GM12878 (cell line): ENCODE measurements around the gene MGLL. TPM values are rescaled to one million over a fixed set of nuclear protein-coding genes. Genes with fewer than 3 reads are reported as not detected.

Experiments used
- ATAC-seq: fragments of 200-7000 bp; cut with Tn5 transposase; 3 replicates; pipeline ENCODE4 v1.9.1; 2020; ENCODE audit warnings: mild to moderate bottlenecking, moderate library complexity
- BruUV-seq: library from RNA; stranded (reverse); fragments of 400-500 nt; replicated peaks from 2 replicates; lab custom pipeline; 2021; lab: Mats Ljungman, UMichigan
- CTCF ChIA-PET: fragments of 300-600 bp; sonication (Branson Sonifier 250); formaldehyde crosslinking; extraction: SDS; loops from one replicate; lab custom pipeline; 2021; ENCODE audit warnings: inconsistent platforms; lab: Yijun Ruan, JAX
- POLR2A ChIA-PET: fragments of 350-600 bp; formaldehyde crosslinking; extraction: SDS; loops from one replicate; lab custom pipeline; 2021; ENCODE audit warnings: inconsistent platforms; lab: Charles Lee
- RAD21 ChIA-PET: fragments of 300-600 bp; sonication (Branson Sonifier 250); formaldehyde crosslinking; loops from one replicate; lab custom pipeline; 2023; ENCODE audit warnings: antibody characterized with exemption; ENCODE audit not compliant: unreplicated experiment; lab: Charles Lee
- SMC1A ChIA-PET: fragments of 300-600 bp; sonication (Branson Sonifier 250); formaldehyde crosslinking; loops from one replicate; lab custom pipeline; 2023; ENCODE audit not compliant: unreplicated experiment, uncharacterized antibody; lab: Charles Lee
- DNase-seq: peaks from one replicate; pipeline ENCODE4 v3.0.0-alpha.2; 2011; ENCODE audit warnings: low read depth, low spot score
- FAIRE-seq: peaks from 3 replicates; lab custom pipeline; 2011; peaks lifted over from hg19 to GRCh38; lab: Jason Lieb, UNC
- H2AFZ ChIP-seq: 2 replicates; pipeline ENCODE4 v1.6.0; 2011; ENCODE audit warnings: low read depth, low read length, control low read depth; ENCODE audit not compliant: control insufficient read depth
- H3K27ac ChIP-seq: 2 replicates; pipeline ENCODE4 v1.5.1; 2011; ENCODE audit warnings: control low read depth; ENCODE audit not compliant: control insufficient read depth, insufficient read depth
- H3K27me3 ChIP-seq, 2 experiments: replicated peaks in 1 of 2; 2 replicates each; pipeline versions ENCODE4 v1.6.0 to v1.6.1; 2011; ENCODE audit warnings: low read length in 1 of 2; ENCODE audit not compliant: control insufficient read depth in 2 of 2, insufficient read depth in 2 of 2
- H3K36me3 ChIP-seq, 2 experiments: 2 replicates each; pipeline ENCODE4 v1.5.1; 2011; ENCODE audit warnings: low read length in 1 of 2; ENCODE audit not compliant: control insufficient read depth in 2 of 2, insufficient read depth in 2 of 2
- H3K4me1 ChIP-seq: 2 replicates; pipeline ENCODE4 v1.6.1; 2011; ENCODE audit warnings: mild to moderate bottlenecking, low read length, moderate library complexity, mixed read lengths; ENCODE audit not compliant: control insufficient read depth, insufficient read depth
- H3K4me2 ChIP-seq: 2 replicates; pipeline ENCODE4 v1.6.0; 2011; ENCODE audit warnings: control low read depth; ENCODE audit not compliant: control insufficient read depth, insufficient read depth
- H3K4me3 ChIP-seq: fragments of 200-600 bp; sonication (generic); 2 replicates; pipeline ENCODE4 v1.5.1; 2016
- H3K79me2 ChIP-seq: 2 replicates; pipeline ENCODE4 v1.6.0; 2011; ENCODE audit warnings: low read length; ENCODE audit not compliant: control insufficient read depth, insufficient read depth
- H3K9ac ChIP-seq: 2 replicates; pipeline ENCODE4 v1.8.0; 2011; ENCODE audit warnings: low read length, control low read depth, mixed read lengths; ENCODE audit not compliant: control insufficient read depth, insufficient read depth
- H3K9me3 ChIP-seq: replicated peaks from 3 replicates; pipeline ENCODE4 v1.5.1; 2011; ENCODE audit warnings: mild to moderate bottlenecking, low read length; ENCODE audit not compliant: control insufficient read depth, insufficient read depth
- H4K20me1 ChIP-seq: 2 replicates; pipeline ENCODE4 v1.6.0; 2011; ENCODE audit not compliant: control insufficient read depth, insufficient read depth
- FOS ChIP-seq: IDR thresholded peaks from 3 replicates; pipeline ENCODE4 v1.6.1; 2011; ENCODE audit warnings: borderline replicate concordance; ENCODE audit not compliant: insufficient read length; ENCODE audit errors: extremely low read depth
- FOXK2 ChIP-seq: fragments of 450-650 bp; IDR thresholded peaks from 2 replicates; pipeline ENCODE4 v1.6.1; 2017; ENCODE audit warnings: mild to moderate bottlenecking, moderate library complexity
- GABPA ChIP-seq: IDR thresholded peaks from 2 replicates; pipeline ENCODE4 v1.6.1; 2014; ENCODE audit warnings: antibody characterized with exemption, low read depth, mild to moderate bottlenecking, inconsistent platforms
- HDGF ChIP-seq: fragments of 450-650 bp; IDR thresholded peaks from 2 replicates; pipeline ENCODE4 v1.6.1; 2016; ENCODE audit warnings: antibody characterized with exemption
- LARP7 ChIP-seq: fragments of 450-650 bp; IDR thresholded peaks from 2 replicates; pipeline ENCODE4 v1.6.1; 2017; ENCODE audit warnings: mild to moderate bottlenecking
- MYC ChIP-seq: IDR thresholded peaks from 2 replicates; pipeline ENCODE4 v1.6.1; 2011; ENCODE audit warnings: mild to moderate bottlenecking, low read length, moderate library complexity, inconsistent platforms; ENCODE audit not compliant: insufficient read depth, insufficient replicate concordance, insufficient read length, severe bottlenecking
- NFYB ChIP-seq: IDR thresholded peaks from 2 replicates; pipeline ENCODE4 v1.6.1; 2011; ENCODE audit warnings: low read depth, mild to moderate bottlenecking, low read length, improper control_type of control experiment, moderate library complexity; ENCODE audit not compliant: insufficient read depth
- WRNIP1 ChIP-seq: IDR thresholded peaks from 2 replicates; pipeline ENCODE4 v1.6.1; 2011; ENCODE audit warnings: low read depth, low read length, improper control_type of control experiment, borderline replicate concordance
- ZNF274 ChIP-seq: IDR thresholded peaks from one replicate; pipeline ENCODE4 v1.8.0; 2011; ENCODE audit not compliant: insufficient read length, insufficient read depth
- WGBS: methylation state at CpG from one replicate; pipeline ENCODE4 v1.1.6; 2016; ENCODE audit warnings: low lambda C conversion rate; ENCODE audit not compliant: insufficient replicate concordance, insufficient coverage; ENCODE audit errors: missing lambda C conversion rate; 5-methylcytosine and 5-hydroxymethylcytosine counted together
- in situ Hi-C: fragments of 300-500 bp; cut with MboI; formaldehyde crosslinking; loops from 9 replicates; pipeline ENCODE4 v1.14.3; 2018; ENCODE audit warnings: mixed read lengths
- intact Hi-C: fragments of 100-400 bp; cut with micrococcal nuclease; formaldehyde crosslinking; loops from one replicate; pipeline ENCODE4 v1.14.2; 2022; ENCODE audit not compliant: unreplicated experiment
- polyA plus RNA-seq, 11 experiments: library from polyadenylated mRNA; depleted of rRNA in 4 of 11; unstranded in 6 of 11; stranded (reverse) in 5 of 11; fragments of >200 nt; fragmentation: Nextera tagmentation in 4 of 11; fragmentation: Illumina TruSeq in 1 of 11; extraction: Ambion mirVana in 4 of 11; extraction: Trizol in 1 of 11; gene quantifications; 1 replicate in 1 of 11; 2 replicates in 10 of 11; pipeline versions ENCODE4 v1.2.1 to v1.2.3, GENCODE V29; 2011 to 2016; ENCODE audit warnings: inconsistent platforms in 2 of 11, missing spikeins in 2 of 11, low read depth in 1 of 11
- total RNA-seq, 4 experiments: library from RNA; depleted of rRNA in 3 of 4; stranded (reverse); fragments of >200 nt in 3 of 4; fragmentation: Illumina TruSeq in 1 of 4; extraction: Trizol in 1 of 4; gene quantifications; 2 replicates each; pipeline versions ENCODE4 v1.2.1 to v1.2.3, GENCODE V29; 2013 to 2021
- TF ChIP-seq, protein P1 (sequence below): fragments of 450-650 bp; IDR thresholded peaks from 2 replicates; pipeline ENCODE4 v1.6.1; 2017; ENCODE audit warnings: borderline replicate concordance

The MGLL gene
- total and polyA plus RNA-seq, 10 of the 15 experiments (the other 5 are each of a cell fraction or from before 2014, with no cell fraction given), result 44.9 to 177 (median 72.9) TPM

DNA sequence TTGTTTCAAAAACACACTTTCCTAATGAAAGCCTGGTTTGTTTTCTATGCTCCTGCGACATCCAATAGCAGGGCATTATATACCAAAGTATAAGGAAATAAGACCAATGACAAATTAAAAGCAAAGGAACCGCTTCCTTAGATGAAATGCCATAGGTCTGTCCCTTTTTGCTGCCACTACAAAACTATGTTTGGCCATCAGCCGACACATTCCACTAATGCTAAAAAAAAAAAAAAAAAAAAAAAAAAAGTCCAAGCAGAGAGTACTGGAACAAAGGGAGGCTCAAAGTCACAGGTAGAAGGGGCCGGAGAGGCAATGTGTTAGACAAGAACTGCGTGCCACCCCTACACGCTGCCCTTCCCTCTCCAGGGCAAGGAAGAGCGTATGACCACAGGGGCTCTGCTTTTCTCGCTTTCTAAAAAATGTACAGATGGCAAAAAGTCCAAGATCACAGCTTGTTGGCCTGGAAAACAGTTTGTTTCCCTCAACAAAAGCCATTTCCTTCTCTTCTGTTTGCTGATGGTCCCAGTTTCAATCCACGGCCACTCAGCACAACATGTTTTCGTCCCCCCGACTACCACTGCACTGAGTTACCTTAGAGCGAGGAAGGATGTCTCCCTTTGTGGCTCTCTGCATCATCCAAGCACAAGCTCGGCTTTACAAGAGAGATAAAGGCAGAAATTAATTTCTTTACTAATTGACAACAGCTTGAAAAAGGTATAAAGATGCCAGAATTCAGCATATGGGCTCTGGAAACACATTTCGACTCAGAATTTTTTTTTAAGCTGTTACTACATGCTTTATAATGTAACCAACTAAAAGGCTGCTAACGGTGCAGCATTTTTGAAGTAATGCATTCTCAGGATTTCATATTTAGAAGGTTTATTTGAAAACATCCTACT lies 78.7 kb downstream of the MGLL start (continued):
- TF ChIP-seq FOS (no peak), HDGF (no peak), GABPA (no peak), MYC (no peak), FOXK2 (no peak), WRNIP1 (no peak), LARP7 (no peak), NFYB (no peak)
- TF ChIP-seq, protein P1, sequence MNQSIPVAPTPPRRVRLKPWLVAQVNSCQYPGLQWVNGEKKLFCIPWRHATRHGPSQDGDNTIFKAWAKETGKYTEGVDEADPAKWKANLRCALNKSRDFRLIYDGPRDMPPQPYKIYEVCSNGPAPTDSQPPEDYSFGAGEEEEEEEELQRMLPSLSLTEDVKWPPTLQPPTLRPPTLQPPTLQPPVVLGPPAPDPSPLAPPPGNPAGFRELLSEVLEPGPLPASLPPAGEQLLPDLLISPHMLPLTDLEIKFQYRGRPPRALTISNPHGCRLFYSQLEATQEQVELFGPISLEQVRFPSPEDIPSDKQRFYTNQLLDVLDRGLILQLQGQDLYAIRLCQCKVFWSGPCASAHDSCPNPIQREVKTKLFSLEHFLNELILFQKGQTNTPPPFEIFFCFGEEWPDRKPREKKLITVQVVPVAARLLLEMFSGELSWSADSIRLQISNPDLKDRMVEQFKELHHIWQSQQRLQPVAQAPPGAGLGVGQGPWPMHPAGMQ, result no peak

DNA sequence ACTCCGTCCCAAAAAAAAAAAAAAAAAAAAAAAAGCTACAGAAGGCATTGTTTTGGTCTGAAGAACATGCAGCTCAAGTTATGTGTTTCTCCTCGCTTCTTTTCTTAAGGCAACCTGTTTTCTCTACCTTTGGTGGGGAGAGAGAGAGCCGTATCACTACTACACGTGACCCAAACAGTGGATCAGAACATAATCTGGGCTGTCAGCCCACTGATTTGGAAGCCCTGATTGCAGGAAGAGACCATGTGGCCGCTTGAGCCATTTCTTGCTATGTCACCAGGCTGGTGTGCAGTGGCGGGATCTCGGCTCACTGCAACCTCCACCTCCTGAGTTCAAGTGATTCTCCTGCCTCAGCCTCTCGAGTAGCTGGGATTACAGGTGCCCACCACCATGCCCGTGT lies 79.7 kb downstream of the MGLL start:
- BruUV-seq, result no TSS peak
- peaks cover 6 to 17% of the 10 kb centered on the region in 2 experiments; a peak in 3 of 4 replicates for H3K36me3 ChIP-seq
- H2AFZ ChIP-seq, result no peak overlapping the region
- ChIA-PET RAD21 (no interaction called here), SMC1A (interaction anchor here (1.1 kb wide), 1 partner anchor 48 kb away, joined by 3 read pairs; no protein-coding TSS in a partner anchor), CTCF (interaction anchor here (0.7 to 1.1 kb wide), 2 partner anchors 9 to 49 kb away, joined by 3 read pairs; no protein-coding TSS in a partner anchor), POLR2A (interaction anchor here (0.6 kb wide), 2 partner anchors 47 to 251 kb away, joined by 3 to 4 read pairs; no protein-coding TSS in a partner anchor)
- no peaks in the 10 kb centered on the region for H3K27me3 ChIP-seq
- intact Hi-C loops (no loop called here), in situ Hi-C loops (no loop called here)
- no peak overlapping the region for H3K27ac ChIP-seq
- H3K9me3 ChIP-seq, result no peaks in the 10 kb centered on the region
- 88% methylated on average over 9 of the region's 9 CpGs for WGBS
- ATAC-seq (no peak), DNase-seq (no peak), FAIRE-seq (no peak)
- peaks cover 18% of the 10 kb centered on the region for H3K4me1 ChIP-seq
- H3K79me2 ChIP-seq, result peaks cover 8% of the 10 kb centered on the region; the same call in 1 of the 2 replicates
- no peaks in the 10 kb centered on the region for H4K20me1 ChIP-seq
- no peak overlapping the region for H3K4me2 ChIP-seq
- H3K4me3 ChIP-seq, result no peak overlapping the region
- TF ChIP-seq ZNF274, result no peak
- no peak overlapping the region for H3K9ac ChIP-seq
